Breast epithelium (tissue), 3 donors: ENCODE data around the gene ABCC5.

Source experiments
- CTCF ChIP-seq, 3 donors: fragments of 450-650 bp; IDR thresholded peaks; one replicate each; pipeline ENCODE4 v1.5.1; 2016 to 2017; ENCODE audit warnings: antibody characterized with exemption in 3 of 3, mild to moderate bottlenecking in 3 of 3, moderate library complexity in 3 of 3
- POLR2AphosphoS5 ChIP-seq, 3 donors: sonication (generic); formaldehyde crosslinking; IDR thresholded peaks; one replicate each; pipeline ENCODE4 v1.6.1; 2017; ENCODE audit warnings: antibody characterized with exemption in 3 of 3

- TF ChIP-seq CTCF (IDR thresholded peaks at IDR 0.05) (no peak), POLR2AphosphoS5 (IDR thresholded peaks at IDR 0.05) (no peak)
These were observed 815 bp upstream of the ABCC5 start for GRCh38 chr3:184018424-184018973.
